HG03378 (cell line): Measurements from ENCODE around the gene RGS14.
A peak's percentile ranks its signal among the peaks of the same experiment; 100 is the strongest.
"Not testable (repeated sequence)": the region's sequence is repeated elsewhere in the genome, so short reads cannot be mapped to it uniquely, and the experiment has no call there.

Experiments
- ATAC-seq: cut with Tn5 transposase; IDR thresholded peaks from one replicate; pipeline ENCODE4 v1.9.1; 2021; ENCODE audit warnings: mild to moderate bottlenecking, moderate library complexity; ENCODE audit not compliant: unreplicated experiment

The RGS14 gene

GRCh38 chr5:177399997-177400868 lies 42.5 kb downstream of the RGS14 start, which contains the start of gene PFN3:
TSS of gene PFN3 (minus strand) at chr5:177400661. CDS start at chr5:177400576, 85 bp downstream.
- no peak for ATAC-seq

- no peak for ATAC-seq
These were observed 44.7 kb downstream of the RGS14 start for GRCh38 chr5:177402271-177403043.

GRCh38 chr5:177403102-177403791 lies 45.5 kb downstream of the RGS14 start:
- peak; percentile 21 for ATAC-seq

DNA sequence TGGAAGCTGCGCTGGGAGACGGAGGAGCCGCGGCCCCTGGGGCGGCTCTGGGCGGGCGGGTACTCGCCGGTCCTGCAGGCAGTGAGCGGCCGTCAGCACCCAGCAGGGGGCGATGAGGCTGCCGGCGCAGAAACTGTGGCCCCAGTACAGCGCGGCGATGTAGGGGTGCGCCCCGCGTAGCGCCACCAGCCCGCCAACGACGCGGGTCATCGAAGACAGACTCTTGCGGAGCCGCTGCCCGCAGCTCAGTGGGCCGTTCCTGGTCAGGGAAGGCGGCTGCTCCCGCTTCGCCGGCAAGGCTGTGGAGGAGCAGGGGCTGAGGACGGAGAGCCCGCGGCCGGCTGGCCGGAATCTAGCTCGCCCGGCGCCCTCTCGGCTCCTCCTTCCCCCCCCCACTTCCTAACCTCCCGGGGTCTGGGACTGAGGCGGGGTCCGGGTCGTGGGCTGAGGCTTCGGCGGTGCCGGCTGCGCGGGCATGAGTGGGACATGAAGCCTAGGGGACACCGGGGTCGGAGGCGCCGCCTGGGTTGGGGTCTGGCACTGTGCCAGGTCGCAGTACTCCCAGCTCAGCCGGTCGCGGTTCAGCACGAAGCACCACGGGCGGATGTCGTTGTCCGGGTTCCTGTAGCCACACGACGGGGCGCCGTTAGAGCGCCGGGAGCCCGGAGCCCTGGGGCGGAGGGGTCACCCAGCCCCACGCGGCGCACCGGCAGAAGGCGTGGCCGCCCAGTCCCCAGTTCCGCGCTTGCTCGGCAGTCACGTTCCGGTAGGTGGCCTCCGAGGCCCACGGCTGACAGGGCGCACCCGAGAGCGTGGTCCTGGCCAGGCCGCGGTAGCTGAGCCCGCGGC lies 46.3 kb downstream of the RGS14 start:
- ATAC-seq = peak; percentile 61

DNA sequence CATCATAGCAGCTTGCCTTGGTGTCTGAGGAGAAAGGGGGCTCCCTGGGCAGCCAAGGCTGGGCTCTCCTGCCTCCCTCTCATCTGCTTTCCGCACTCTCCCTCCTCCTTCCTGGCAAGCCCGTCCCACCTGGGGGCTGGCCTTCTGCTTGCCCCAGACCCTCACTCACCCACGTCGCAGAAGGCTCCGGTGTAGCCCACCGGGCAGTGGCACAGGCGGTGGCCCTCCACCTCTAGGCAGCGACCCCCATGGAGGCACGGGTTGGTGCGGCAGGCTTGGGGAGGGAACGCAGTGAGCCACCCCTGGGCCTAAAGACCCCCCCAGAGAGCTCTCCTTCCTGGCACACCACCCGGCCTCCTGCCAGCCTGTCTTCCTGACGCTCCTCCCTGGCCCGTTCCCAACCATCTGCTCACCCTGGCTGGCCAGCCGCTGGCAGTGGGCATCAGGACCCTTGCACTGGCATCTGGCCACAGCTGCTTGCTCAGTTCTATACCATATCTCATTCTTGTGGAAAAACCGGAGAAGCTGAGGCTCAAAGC lies 47.0 kb downstream of the RGS14 start:
- ATAC-seq = no peak

DNA sequence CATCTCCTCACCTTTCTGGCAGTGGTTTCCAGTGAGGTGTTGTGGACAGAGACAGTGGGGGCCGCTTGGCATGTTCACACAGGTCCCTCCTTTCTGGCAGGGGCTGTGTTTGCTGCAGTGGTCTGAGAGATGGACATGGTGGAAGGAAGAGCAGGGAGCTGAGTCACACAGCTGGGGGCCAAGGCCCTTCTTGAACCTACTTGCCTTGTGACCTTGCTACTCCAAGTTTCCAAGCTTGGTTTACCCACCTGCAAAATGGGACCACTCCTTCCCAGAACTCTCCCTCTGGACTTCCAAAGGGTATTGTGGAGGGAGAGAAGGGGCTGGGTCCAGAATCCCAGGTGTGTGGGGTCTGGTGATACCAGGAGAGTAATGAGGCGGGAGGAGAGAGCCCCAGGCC lies 47.6 kb downstream of the RGS14 start:
- ATAC-seq = no peak

GRCh38 chr5:177405805-177406204 lies 48.1 kb downstream of the RGS14 start:
- no peak for ATAC-seq

- no peak for ATAC-seq
These were observed 51.5 kb downstream of the RGS14 start, which contains the start of gene F12 for GRCh38 chr5:177409043-177409801. TSS of gene F12 (minus strand) at chr5:177409564. CDS start at chr5:177409527, 37 bp downstream.

- ATAC-seq = no peak
These were observed 52.9 kb downstream of the RGS14 start for GRCh38 chr5:177410575-177410974.

GRCh38 chr5:177412603-177413233 lies 55.0 kb downstream of the RGS14 start:
- peak; percentile 62 for ATAC-seq

DNA sequence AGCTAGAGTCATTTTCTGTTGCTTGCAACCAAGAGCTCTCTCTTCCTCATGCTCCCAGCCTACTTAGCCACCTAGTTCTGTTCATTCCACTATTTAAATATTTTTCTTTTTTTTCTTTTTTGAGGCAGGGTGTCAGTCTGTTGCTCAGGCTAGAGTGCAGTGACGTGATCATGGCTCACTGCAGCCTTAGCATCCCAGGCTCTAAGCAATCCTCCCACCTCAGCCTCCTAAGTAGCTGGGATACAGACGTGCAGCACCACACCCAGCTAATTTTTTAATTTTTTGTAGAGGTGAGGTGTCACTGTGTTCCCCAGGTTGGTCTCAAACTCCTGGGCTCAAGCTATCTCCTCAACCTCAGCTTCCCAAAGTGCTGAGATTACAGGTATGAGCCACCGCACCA lies 56.8 kb downstream of the RGS14 start:
- ATAC-seq = no peak

DNA sequence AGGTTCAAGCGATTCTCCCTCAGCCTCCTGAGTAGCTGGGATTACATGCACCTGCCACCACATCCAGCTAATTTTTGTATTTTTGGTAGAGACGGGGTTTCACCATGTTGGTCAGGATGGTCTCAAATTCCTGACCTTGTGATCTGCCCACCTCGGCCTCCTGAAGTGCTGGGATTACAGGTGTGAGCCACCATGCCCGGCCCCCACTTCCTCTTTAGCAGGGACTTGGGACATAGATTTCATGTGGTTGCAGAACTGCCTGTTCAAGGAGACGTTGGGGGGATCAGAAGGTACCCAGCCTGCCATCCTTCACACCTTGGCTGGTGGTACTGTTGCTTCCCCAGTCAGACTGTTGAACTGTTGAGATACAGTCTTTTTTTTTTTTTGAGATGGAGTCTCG lies 59.4 kb downstream of the RGS14 start:
- not testable (repeated sequence) for ATAC-seq

DNA sequence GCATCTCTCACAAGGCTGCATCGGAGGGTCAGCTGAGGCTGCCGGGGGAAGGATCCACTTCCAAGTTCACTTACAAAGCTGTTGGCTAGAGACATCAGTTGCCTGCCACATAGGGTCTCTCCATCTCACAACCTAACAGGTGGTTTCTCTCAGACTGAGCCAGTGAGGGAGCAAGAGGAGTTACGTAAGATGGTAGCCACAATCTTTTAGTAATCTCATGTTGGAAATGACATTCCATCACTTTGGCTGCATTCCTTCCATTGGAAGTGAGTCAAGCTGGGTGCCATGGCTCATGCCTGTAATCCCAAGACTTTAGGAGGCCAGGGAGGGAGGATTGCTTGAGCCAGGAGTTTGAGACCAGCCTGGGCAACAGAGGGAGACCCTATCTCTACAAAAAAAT lies 61.3 kb downstream of the RGS14 start:
- ATAC-seq = no peak

GRCh38 chr5:177420472-177420871 lies 62.7 kb downstream of the RGS14 start:
- not testable (repeated sequence) for ATAC-seq

GRCh38 chr5:177421062-177421798 lies 63.5 kb downstream of the RGS14 start:
- no peak for ATAC-seq
